GM19193 (cell line): ENCODE data around the gene ADGRG3.

Experiments used
- POLR2A ChIP-seq: IDR thresholded peaks from 4 replicates; pipeline ENCODE4 v1.6.1; 2011; ENCODE audit not compliant: insufficient read depth, insufficient read length; ENCODE audit errors: extremely low read depth

The ADGRG3 gene

GRCh38 chr16:57677622-57678369 is 9.7 kb downstream of the ADGRG3 start:
- no peak for TF ChIP-seq POLR2A

GRCh38 chr16:57679016-57679415 is 10.9 kb downstream of the ADGRG3 start:
- TF ChIP-seq POLR2A, result no peak

GRCh38 chr16:57679767-57680482 is 11.8 kb downstream of the ADGRG3 start:
- TF ChIP-seq POLR2A, result no peak

- TF ChIP-seq POLR2A, result no peak
Measured at GRCh38 chr16:57680842-57681375, 12.8 kb downstream of the ADGRG3 start.

- no peak for TF ChIP-seq POLR2A
Measured at GRCh38 chr16:57681950-57682728, 14.0 kb downstream of the ADGRG3 start.

GRCh38 chr16:57682809-57683635 is 14.9 kb downstream of the ADGRG3 start:
- TF ChIP-seq POLR2A, result no peak

- no peak for TF ChIP-seq POLR2A
Measured at GRCh38 chr16:57683636-57684545, 15.8 kb downstream of the ADGRG3 start.

- no peak for TF ChIP-seq POLR2A
Measured at GRCh38 chr16:57684626-57685358, 16.7 kb downstream of the ADGRG3 start.

- TF ChIP-seq POLR2A, result no peak
Measured at GRCh38 chr16:57685633-57686032, 17.5 kb downstream of the ADGRG3 start.

- TF ChIP-seq POLR2A, result no peak
Measured at GRCh38 chr16:57686577-57686976, 18.5 kb downstream of the ADGRG3 start.

- no peak for TF ChIP-seq POLR2A
Measured at GRCh38 chr16:57687363-57687929, 19.3 kb downstream of the ADGRG3 start.

GRCh38 chr16:57688487-57688986 is 20.4 kb downstream of the ADGRG3 start:
- TF ChIP-seq POLR2A, result no peak
